Islet of Langerhans (tissue), 1 donor: Measurements from ENCODE around the gene EHBP1L1.
"Not testable (repeated sequence)": the region's sequence is repeated elsewhere in the genome, so short reads cannot be mapped to it uniquely, and the experiment has no call there.

Experiments
- FAIRE-seq: peaks from one replicate; lab custom pipeline; 2011; peaks lifted over from hg19 to GRCh38; lab: Jason Lieb, UNC

Gene EHBP1L1

DNA sequence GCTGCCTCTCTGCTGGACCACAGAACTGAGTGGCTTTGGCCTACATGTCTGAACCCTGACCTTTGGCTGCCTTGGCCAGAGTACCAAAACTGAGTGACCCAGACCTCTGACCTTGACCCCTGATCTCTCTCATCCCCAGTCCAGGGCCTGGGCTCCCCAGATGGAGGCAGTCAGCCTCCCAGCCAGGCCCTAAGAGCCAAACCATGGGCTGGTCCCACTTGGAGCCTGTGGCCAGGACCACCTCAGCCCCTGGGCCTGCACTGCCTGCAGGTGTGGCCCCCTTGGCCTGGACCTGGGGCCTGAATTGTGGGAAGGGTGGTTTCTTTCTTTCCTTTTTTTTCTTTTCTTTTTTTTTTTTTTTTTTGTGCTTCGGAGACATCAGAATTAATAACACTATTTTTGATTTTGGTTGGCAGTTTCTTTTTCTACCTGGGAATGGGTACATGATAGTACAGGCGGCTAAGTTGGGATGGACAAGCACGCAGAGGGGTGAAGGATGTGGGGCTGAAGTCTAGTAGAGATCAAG, 61.2 kb downstream of the EHBP1L1 start:
- no peak for FAIRE-seq

DNA sequence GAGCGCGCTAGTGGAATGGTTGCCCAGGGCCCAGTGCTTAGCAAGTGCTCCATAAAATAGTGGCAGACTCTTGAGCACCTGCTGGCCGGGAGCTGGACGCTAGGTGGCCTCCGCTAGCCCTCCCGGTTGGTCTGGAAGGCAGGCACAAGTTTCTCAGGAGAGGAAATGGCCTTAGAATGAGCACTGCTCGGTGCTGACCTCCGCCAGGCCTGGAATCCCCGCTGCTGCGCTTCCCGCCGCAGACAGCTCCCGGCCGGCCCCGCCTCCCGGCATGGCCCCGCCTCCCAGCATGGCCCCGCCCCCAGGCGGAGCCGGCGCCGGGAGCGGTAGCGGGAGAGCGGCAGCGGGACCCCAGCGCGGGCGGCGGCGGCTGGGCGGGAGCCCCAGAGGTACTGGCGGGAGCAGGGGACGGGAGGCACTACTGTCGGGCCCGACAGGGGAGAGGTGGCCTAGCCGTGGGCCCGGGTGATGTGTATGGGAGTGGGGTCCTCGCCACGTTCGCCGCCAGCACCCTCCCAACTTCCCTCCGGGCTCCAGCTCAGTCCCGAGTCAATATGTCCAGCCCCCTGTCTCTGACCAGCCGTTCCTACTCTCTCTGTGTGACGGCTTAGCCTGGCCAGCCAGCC, 62.1 kb downstream of the EHBP1L1 start, which contains the start of gene SIPA1:
Gene SIPA1, plus strand, starts transcription at position 308 of the 626 bp plus-strand sequence. CDS start 2,821 bp downstream, outside the sequence.
- no peak for FAIRE-seq

DNA sequence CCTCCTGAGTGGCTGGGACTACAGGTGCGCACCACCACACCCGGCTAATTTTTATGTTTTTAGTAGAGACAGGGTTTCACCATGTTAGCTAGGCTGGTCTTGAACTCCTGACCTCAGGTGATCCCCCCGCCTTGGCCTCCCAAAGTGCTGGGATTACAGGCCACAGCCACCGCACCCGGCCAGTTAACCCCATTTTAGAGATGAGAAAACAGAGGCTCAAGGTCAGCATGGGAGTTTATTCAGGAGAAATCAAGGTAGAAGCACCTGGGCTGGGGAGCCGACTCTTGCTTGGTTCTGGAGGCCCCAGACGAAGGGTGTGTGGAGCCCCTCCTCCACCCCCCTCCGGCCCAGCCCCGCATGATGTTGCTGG, 63.4 kb downstream of the EHBP1L1 start:
- FAIRE-seq = not testable (repeated sequence)

DNA sequence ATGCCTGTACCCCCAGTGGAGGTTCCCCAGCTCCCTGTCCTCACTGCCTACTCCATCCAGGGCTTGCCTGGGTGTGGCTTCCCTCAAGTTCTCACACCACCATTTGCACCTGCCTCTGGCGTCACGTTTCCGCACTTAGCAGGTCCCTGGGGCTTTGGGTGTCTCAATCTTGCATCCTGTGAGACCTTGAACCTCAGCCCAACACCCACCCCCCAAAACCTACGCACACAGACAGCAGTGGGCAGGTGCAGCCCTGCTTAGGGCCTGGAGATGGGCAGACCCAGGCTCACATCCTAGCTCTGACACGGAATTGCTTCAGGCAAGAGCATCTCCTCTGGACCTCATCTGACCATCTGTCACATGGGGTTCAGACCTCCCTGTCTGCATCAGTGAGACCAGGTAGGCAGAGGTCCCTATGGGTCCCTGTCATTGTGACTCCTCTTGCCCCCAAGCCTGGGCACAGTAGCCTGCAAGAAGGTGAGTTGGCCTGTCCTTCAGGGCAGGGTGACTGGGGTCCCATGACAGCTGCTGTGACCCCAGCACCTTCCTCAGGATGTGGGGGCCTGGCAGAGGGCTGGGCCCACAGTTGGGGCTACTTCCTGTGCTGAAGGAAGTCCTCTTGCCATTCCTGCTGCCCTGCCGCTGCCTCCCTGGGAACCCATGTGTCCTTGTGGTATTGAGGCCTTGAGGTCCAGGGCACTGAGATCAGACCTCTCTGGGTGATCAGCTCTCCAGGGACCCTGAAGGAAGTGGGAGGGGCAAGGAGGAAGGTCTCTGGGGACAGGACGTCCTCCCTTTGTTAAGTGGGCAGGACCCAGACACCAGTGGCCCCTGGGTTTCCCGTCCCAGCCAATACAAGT, 64.0 kb downstream of the EHBP1L1 start:
- FAIRE-seq = no peak

DNA sequence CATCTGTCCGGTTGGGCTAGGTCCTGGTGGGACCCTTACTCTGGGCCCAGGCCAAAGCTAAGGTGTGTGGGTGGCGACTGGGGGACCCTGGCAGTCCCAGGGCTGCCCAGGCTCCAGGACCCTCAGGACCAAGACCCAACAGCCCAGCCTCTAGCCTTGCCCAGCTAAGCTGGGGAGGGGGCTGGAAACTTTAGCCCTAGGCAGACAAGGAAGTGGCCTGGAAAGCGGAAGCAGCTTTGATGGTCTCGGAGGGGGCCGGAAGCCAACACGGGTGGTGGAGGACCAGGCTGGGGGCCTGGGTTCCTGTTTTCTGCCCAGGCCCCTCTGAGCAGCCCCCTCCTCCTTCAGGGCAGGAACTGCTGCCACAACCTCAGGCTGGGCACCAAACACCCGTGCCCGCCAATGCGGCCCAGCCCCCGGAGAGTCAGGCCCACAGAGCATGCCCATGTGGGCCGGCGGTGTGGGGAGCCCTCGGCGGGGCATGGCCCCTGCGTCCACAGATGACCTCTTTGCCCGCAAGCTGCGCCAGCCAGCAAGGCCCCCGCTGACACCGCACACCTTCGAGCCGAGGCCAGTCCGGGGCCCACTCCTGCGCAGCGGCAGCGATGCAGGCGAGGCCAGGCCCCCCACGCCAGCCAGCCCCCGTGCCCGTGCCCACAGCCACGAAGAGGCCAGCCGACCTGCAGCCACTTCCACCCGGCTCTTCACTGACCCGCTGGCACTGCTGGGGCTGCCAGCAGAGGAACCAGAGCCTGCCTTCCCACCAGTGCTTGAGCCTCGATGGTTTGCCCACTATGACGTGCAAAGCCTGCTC, 64.8 kb downstream of the EHBP1L1 start:
- FAIRE-seq = no peak

DNA sequence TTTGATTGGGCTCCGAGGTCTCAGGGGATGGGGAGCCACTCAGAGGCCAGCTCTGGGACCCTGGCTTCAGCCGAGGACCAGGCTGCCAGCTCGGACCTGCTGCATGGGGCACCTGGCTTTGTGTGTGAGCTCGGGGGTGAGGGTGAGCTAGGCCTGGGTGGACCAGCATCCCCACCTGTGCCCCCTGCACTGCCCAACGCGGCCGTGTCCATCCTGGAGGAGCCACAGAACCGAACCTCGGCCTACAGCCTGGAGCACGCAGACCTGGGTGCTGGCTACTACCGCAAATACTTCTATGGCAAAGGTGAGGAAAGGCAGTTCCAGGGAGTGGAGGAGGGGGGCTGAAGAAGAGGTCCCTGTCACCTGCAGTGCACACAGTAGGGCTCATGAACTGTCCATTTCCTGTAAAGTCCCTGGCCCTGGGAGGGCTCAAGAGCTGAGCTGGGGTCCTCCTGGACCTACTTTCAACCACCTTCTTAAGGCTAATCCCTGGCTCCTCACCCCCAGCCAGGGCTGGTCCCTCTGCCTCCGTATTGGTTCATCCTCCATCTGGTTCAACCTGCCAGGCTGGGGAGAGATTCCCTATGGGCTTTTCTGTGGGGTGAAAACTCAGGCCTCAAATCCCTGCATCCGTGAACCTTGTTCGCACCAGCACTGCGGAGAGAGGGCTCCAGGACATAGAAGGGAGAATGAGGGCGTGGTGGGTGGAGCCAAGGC, 65.6 kb downstream of the EHBP1L1 start:
- FAIRE-seq = no peak
